IMR-90 (cell line): ENCODE results near the gene PIM3. TPM values are rescaled to one million over a fixed set of nuclear protein-coding genes. Genes with fewer than 3 reads are reported as not detected.

Experiments
- ATAC-seq: fragments of 200-7000 bp; cut with Tn5 transposase; 2 replicates; pipeline ENCODE4 v1.9.1; 2020; ENCODE audit warnings: low read depth, mild to moderate bottlenecking, moderate library complexity
- BruUV-seq: library from RNA; stranded (reverse); fragments of 400-500 nt; replicated peaks from 2 replicates; lab custom pipeline; 2021; lab: Mats Ljungman, UMichigan
- CTCF ChIA-PET: fragments of 300-600 bp; formaldehyde crosslinking; extraction: SDS; loops from one replicate; lab custom pipeline; 2021; ENCODE audit warnings: antibody characterized with exemption; lab: Yijun Ruan, JAX
- POLR2A ChIA-PET: fragments of 300-600 bp; sonication (Branson Sonifier 250); formaldehyde crosslinking; loops from one replicate; lab custom pipeline; 2022; ENCODE audit warnings: antibody characterized with exemption; ENCODE audit not compliant: unreplicated experiment; lab: Charles Lee
- DNase-seq: peaks from one replicate; pipeline ENCODE4 v3.0.0; 2013
- H2AFZ ChIP-seq: replicated peaks from 2 replicates; pipeline ENCODE3; 2013; ENCODE audit warnings: low read length, mild to moderate bottlenecking; ENCODE audit not compliant: poor library complexity
- H2AK5ac ChIP-seq: 2 replicates; pipeline ENCODE4 v1.6.1; 2013; ENCODE audit warnings: low read depth, low read length, inconsistent platforms
- H2AK9ac ChIP-seq: replicated peaks from 2 replicates; pipeline ENCODE3; 2013; ENCODE audit warnings: mild to moderate bottlenecking, low read depth, low read length, moderate library complexity; ENCODE audit not compliant: poor library complexity
- H2BK120ac ChIP-seq: 2 replicates; pipeline ENCODE4 v1.6.1; 2013; ENCODE audit warnings: low read depth, low read length, inconsistent platforms
- H2BK15ac ChIP-seq: 3 replicates; pipeline ENCODE4 v1.6.1; 2013; ENCODE audit warnings: low read depth, low read length, inconsistent platforms
- H2BK20ac ChIP-seq: 2 replicates; pipeline ENCODE4 v1.6.1; 2013; ENCODE audit warnings: low read depth, mild to moderate bottlenecking, inconsistent platforms, low read length, moderate library complexity
- H2BK5ac ChIP-seq: 2 replicates; pipeline ENCODE4 v1.6.1; 2013; ENCODE audit warnings: mild to moderate bottlenecking, low read depth, low read length, inconsistent platforms; ENCODE audit not compliant: poor library complexity, severe bottlenecking
- H3K14ac ChIP-seq: replicated peaks from 2 replicates; pipeline ENCODE4 v1.6.1; 2013; ENCODE audit warnings: low read depth, low read length, inconsistent platforms
- H3K18ac ChIP-seq: 2 replicates; pipeline ENCODE4 v1.6.1; 2013; ENCODE audit warnings: low read depth, low read length, control low read depth
- H3K23ac ChIP-seq: 2 replicates; pipeline ENCODE4 v1.6.1; 2013; ENCODE audit warnings: low read depth, low read length, inconsistent platforms
- H3K27ac ChIP-seq: 2 replicates; pipeline ENCODE4 v1.5.1; 2013; ENCODE audit warnings: mild to moderate bottlenecking, control low read depth, low read length; ENCODE audit not compliant: insufficient read depth
- H3K27me3 ChIP-seq: 2 replicates; pipeline ENCODE4 v1.6.1; 2013; ENCODE audit warnings: low read length; ENCODE audit not compliant: control insufficient read depth, insufficient read depth
- H3K36me3 ChIP-seq: 2 replicates; pipeline ENCODE4 v1.6.1; 2013; ENCODE audit warnings: low read length, mixed read lengths; ENCODE audit not compliant: control insufficient read depth, insufficient read depth
- H3K4ac ChIP-seq: 2 replicates; pipeline ENCODE4 v1.6.1; 2013; ENCODE audit warnings: low read depth, low read length, inconsistent platforms
- H3K4me1 ChIP-seq: 2 replicates; pipeline ENCODE4 v1.6.1; 2013; ENCODE audit warnings: low read length, mixed read lengths; ENCODE audit not compliant: control insufficient read depth, insufficient read depth
- H3K4me2 ChIP-seq: 2 replicates; pipeline ENCODE4 v1.6.1; 2013; ENCODE audit warnings: low read depth, mild to moderate bottlenecking, control low read depth, low read length, moderate library complexity
- H3K4me3 ChIP-seq: 2 replicates; pipeline ENCODE4 v1.5.1; 2013; ENCODE audit warnings: low read depth, mild to moderate bottlenecking, control low read depth, low read length, moderate library complexity; ENCODE audit not compliant: insufficient read depth
- H3K56ac ChIP-seq: 2 replicates; pipeline ENCODE4 v1.6.1; 2013; ENCODE audit warnings: low read length, inconsistent platforms; ENCODE audit not compliant: insufficient read depth; ENCODE audit errors: extremely low read depth
- H3K79me1 ChIP-seq, 2 experiments: 2 replicates each; pipeline ENCODE4 v1.6.1; 2013; ENCODE audit warnings: low read length in 2 of 2, inconsistent platforms in 1 of 2, low read depth in 1 of 2
- H3K9ac ChIP-seq: 2 replicates; pipeline ENCODE4 v1.6.1; 2013; ENCODE audit warnings: low read depth, low read length, control low read depth
- H3K9me1 ChIP-seq: 2 replicates; pipeline ENCODE4 v1.6.1; 2013; ENCODE audit warnings: low read length, inconsistent platforms; ENCODE audit not compliant: insufficient read depth
- H3K9me3 ChIP-seq: 2 replicates; pipeline ENCODE4 v1.6.1; 2013; ENCODE audit warnings: low read length; ENCODE audit not compliant: control insufficient read depth, insufficient read depth
- H4K20me1 ChIP-seq: 2 replicates; pipeline ENCODE4 v1.6.1; 2013; ENCODE audit warnings: low read length, inconsistent platforms; ENCODE audit not compliant: insufficient read depth
- H4K5ac ChIP-seq: 2 replicates; pipeline ENCODE4 v1.6.1; 2013; ENCODE audit warnings: mild to moderate bottlenecking, low read depth, low read length, control low read depth
- H4K8ac ChIP-seq, 2 experiments: 2 replicates each; pipeline ENCODE4 v1.6.1; 2013; ENCODE audit warnings: low read depth in 2 of 2, low read length in 2 of 2, control low read depth in 1 of 2, inconsistent platforms in 1 of 2
- H4K91ac ChIP-seq: 2 replicates; pipeline ENCODE4 v1.6.1; 2013; ENCODE audit warnings: low read depth, low read length, inconsistent platforms; ENCODE audit not compliant: insufficient read depth
- BHLHE40 ChIP-seq: fragments of 150-350 bp; IDR thresholded peaks from 2 replicates; pipeline ENCODE4 v1.6.1; 2016; ENCODE audit warnings: mild to moderate bottlenecking, low read depth, low read length
- CEBPB ChIP-seq: IDR thresholded peaks from 2 replicates; pipeline ENCODE4 v1.6.1; 2012; ENCODE audit warnings: low read depth, low read length, improper control_type of control experiment
- CHD1 ChIP-seq: IDR thresholded peaks from 2 replicates; pipeline ENCODE4 v1.6.1; 2012; ENCODE audit warnings: low read depth, low read length, improper control_type of control experiment
- CTCF ChIP-seq: conservative IDR thresholded peaks from 2 replicates; pipeline ENCODE4 v1.5.1; 2012; ENCODE audit warnings: mild to moderate bottlenecking, low read depth, low read length, improper control_type of control experiment
- ELK1 ChIP-seq: fragments of 150-350 bp; IDR thresholded peaks from 2 replicates; pipeline ENCODE4 v1.6.1; 2016; ENCODE audit warnings: low read depth, mild to moderate bottlenecking, low read length, moderate library complexity, borderline replicate concordance
- FOS ChIP-seq: fragments of 150-350 bp; IDR thresholded peaks from 2 replicates; pipeline ENCODE4 v1.6.1; 2016; ENCODE audit warnings: low read depth, low read length
- MAFK ChIP-seq: IDR thresholded peaks from 2 replicates; pipeline ENCODE4 v1.6.1; 2012; ENCODE audit warnings: low read depth, low read length, improper control_type of control experiment
- MAZ ChIP-seq: IDR thresholded peaks from 2 replicates; pipeline ENCODE4 v1.6.1; 2012; ENCODE audit warnings: low read depth, mild to moderate bottlenecking, low read length, improper control_type of control experiment, moderate library complexity, borderline replicate concordance
- MXI1 ChIP-seq: IDR thresholded peaks from 2 replicates; pipeline ENCODE4 v1.6.1; 2012; ENCODE audit warnings: low read depth, mild to moderate bottlenecking, low read length, moderate library complexity, borderline replicate concordance
- NFE2L2 ChIP-seq: fragments of 150-350 bp; IDR thresholded peaks from 2 replicates; pipeline ENCODE4 v1.6.1; 2016; ENCODE audit warnings: low read depth, mild to moderate bottlenecking, low read length
- POLR2A ChIP-seq: IDR thresholded peaks from 2 replicates; pipeline ENCODE4 v1.6.1; 2012; ENCODE audit warnings: mild to moderate bottlenecking, low read depth, low read length
- RAD21 ChIP-seq: IDR thresholded peaks from 2 replicates; pipeline ENCODE4 v1.6.1; 2012; ENCODE audit warnings: low read length, improper control_type of control experiment
- RCOR1 ChIP-seq: IDR thresholded peaks from 2 replicates; pipeline ENCODE4 v1.6.1; 2012; ENCODE audit warnings: mild to moderate bottlenecking, low read length, improper control_type of control experiment; ENCODE audit not compliant: insufficient replicate concordance
- RFX5 ChIP-seq: IDR thresholded peaks from 2 replicates; pipeline ENCODE4 v1.8.0; 2012; ENCODE audit warnings: low read depth, mild to moderate bottlenecking, low read length, moderate library complexity
- SMC3 ChIP-seq: fragments of 150-350 bp; IDR thresholded peaks from 2 replicates; pipeline ENCODE4 v1.6.1; 2016; ENCODE audit warnings: low read depth, mild to moderate bottlenecking, antibody characterized with exemption, low read length, moderate library complexity
- USF2 ChIP-seq: fragments of 150-350 bp; IDR thresholded peaks from 2 replicates; pipeline ENCODE4 v1.6.1; 2017; ENCODE audit warnings: mild to moderate bottlenecking, antibody characterized with exemption, low read length, low read depth
- WGBS, 2 experiments: methylation state at CpG; one replicate each; pipeline versions ENCODE4 v1.1.5 to v1.1.7; 2013; ENCODE audit warnings: missing lambda C conversion rate in 2 of 2; ENCODE audit not compliant: insufficient read length in 1 of 2; ENCODE audit errors: extremely low coverage in 2 of 2; 5-methylcytosine and 5-hydroxymethylcytosine counted together
- dilution Hi-C: fragments of 300-500 bp; cut with HindIII; formaldehyde crosslinking; loops from one replicate; pipeline ENCODE4 v1.14.3; 2018; ENCODE audit warnings: low sequenced_read_pairs; ENCODE audit not compliant: unreplicated experiment
- in situ Hi-C: fragments of 300-500 bp; cut with MboI; formaldehyde crosslinking; loops from 3 replicates; pipeline ENCODE4 v1.14.3; 2019; ENCODE audit warnings: low sequenced_read_pairs, inconsistent platforms, mixed read lengths
- intact Hi-C: fragments of 100-400 bp; cut with micrococcal nuclease; formaldehyde crosslinking; loops from 2 replicates; pipeline ENCODE4 v1.10.0; 2022
- polyA plus RNA-seq, 3 experiments: library from polyadenylated mRNA; depleted of rRNA; stranded (reverse); fragments of >200 nt; gene quantifications; 2 replicates each; pipeline ENCODE4 v1.2.3, GENCODE V29; 2012; ENCODE audit warnings: low replicate concordance in 1 of 3
- total RNA-seq: library from RNA; depleted of rRNA; stranded (reverse); fragments of >200 nt; gene quantifications from 2 replicates; pipeline ENCODE4 v1.2.3, GENCODE V29; 2012

PIM3 gene
- total and polyA plus RNA-seq, 2 of the 4 experiments (the other 2 are of a cell fraction): 8.6 to 24.7 TPM

DNA sequence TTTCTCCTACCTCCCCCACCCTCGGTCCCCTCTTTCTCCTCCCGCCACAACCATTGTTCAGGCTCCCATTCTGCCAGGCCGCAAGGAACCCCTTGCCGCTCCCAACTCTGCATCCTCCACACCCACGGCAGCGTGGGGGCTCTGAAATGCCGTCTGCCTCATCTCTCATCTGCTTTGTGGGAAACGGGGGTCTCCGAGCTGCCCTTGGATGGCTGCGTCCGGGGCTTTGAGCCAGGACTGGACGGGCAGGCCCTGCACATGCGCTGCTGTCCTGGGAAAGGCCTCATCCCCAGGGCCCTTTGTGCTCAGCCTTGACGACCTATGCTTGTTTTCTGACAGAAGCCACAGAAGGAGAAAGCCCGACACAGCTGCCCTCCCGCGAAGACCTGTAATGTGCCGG lies 33.7 kb upstream of the PIM3 start:
- Histone ChIP-seq H2AFZ (no peak overlapping the region), H2BK20ac (no peak overlapping the region), H3K18ac (no peak overlapping the region), H3K27ac (no peak overlapping the region), H3K4me3 (no peak overlapping the region), H3K9me3 (no peaks in the 10 kb centered on the region), H4K91ac (no peak overlapping the region), H3K9ac (no peak overlapping the region), H2AK9ac (no peak overlapping the region), H3K56ac (no peak overlapping the region), H3K27me3 (no peaks in the 10 kb centered on the region), H2BK5ac (no peak overlapping the region), H2BK15ac (no peak overlapping the region), H4K5ac (no peak overlapping the region), H2AK5ac (no peak overlapping the region), H3K9me1 (peaks cover 4% of the 10 kb centered on the region; the same call in 1 of the 2 replicates), H4K8ac (no peak overlapping the region), H4K20me1 (no peaks in the 10 kb centered on the region; the same call in 1 of the 2 replicates), H3K79me1 (no peaks in the 10 kb centered on the region; a peak in 1 of 4 replicates), H2BK120ac (no peak overlapping the region), H3K4me1 (peaks cover 11% of the 10 kb centered on the region), H3K23ac (no peak overlapping the region), H3K4ac (no peak overlapping the region), H3K36me3 (peaks cover 16% of the 10 kb centered on the region; the same call in 1 of the 2 replicates), H3K14ac (no peak overlapping the region), H3K4me2 (no peak overlapping the region)
- no peak for TF ChIP-seq RFX5
- TF ChIP-seq CTCF: no peak
- no peak for TF ChIP-seq USF2
- no peak for TF ChIP-seq RCOR1
- no peak for TF ChIP-seq BHLHE40
- no peak for TF ChIP-seq NFE2L2
- no peak for TF ChIP-seq POLR2A
- TF ChIP-seq ELK1: no peak
- no peak for TF ChIP-seq FOS
- no peak for TF ChIP-seq MXI1
- no peak for TF ChIP-seq CEBPB
- no peak for TF ChIP-seq SMC3
- TF ChIP-seq MAFK: no peak
- TF ChIP-seq MAZ: no peak
- no peak for TF ChIP-seq RAD21
- no peak for TF ChIP-seq CHD1
- in situ Hi-C loops: no loop called here
- BruUV-seq: no TSS peak
- dilution Hi-C loops: no loop called here
- CTCF ChIA-PET: interaction anchor here (1.3 kb wide), 1 partner anchor 104 kb away, joined by 3 read pairs; no protein-coding TSS in a partner anchor
- POLR2A ChIA-PET: no interaction called here
- ATAC-seq (no peak), DNase-seq (no peak)
- 77% methylated on average over 18 of the region's 18 CpGs; no CpG with 5 or more reads in 1 of the 2 experiments for WGBS, 2 experiments
- intact Hi-C loops: no loop called here
